ENCODE measurements around the gene STX12. TPM values are rescaled to one million over a fixed set of nuclear protein-coding genes. Genes with fewer than 3 reads are reported as not detected.

The STX12 gene
- total RNA-seq, 6 experiments from 2014 or later = 15.2 to 32.7 (median 19.5) TPM

DNA sequence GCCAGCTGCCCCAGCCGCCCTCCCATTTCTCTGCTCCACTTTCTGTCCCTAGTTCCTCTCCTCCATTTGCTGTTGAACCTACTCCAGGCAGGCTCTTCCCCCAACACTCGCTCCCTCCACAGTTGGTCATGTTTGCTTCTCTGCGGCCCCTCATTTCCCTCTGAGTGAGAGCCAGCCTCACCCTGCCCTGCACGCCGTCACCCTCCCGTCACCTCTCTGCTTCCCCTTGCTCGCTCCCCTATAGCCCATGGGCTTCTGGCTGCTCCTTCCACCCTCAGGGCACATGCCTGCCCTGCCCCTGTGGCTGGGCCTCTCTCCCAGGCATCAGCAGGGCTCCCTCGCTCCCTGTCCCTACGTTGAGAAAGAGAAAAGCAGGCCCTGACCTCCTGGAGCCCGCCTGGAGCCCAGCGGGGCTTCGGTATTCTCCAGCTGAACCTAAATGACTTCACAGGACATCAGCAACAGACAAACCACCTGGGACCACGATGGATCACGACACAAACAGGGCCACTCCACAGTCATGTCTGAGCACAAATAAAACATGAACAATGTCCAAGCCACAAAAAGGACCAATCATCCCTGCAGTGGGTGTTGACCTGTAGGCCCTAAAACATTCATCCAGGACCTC lies 86.0 kb downstream of the STX12 start:
- intact Hi-C loops (cut with DNase I) = loop anchor here in 1 of 2 donors (10.0 kb wide), 1 partner anchor 116 kb away; no protein-coding TSS in a partner anchor
- TF ChIP-seq, protein P1, sequence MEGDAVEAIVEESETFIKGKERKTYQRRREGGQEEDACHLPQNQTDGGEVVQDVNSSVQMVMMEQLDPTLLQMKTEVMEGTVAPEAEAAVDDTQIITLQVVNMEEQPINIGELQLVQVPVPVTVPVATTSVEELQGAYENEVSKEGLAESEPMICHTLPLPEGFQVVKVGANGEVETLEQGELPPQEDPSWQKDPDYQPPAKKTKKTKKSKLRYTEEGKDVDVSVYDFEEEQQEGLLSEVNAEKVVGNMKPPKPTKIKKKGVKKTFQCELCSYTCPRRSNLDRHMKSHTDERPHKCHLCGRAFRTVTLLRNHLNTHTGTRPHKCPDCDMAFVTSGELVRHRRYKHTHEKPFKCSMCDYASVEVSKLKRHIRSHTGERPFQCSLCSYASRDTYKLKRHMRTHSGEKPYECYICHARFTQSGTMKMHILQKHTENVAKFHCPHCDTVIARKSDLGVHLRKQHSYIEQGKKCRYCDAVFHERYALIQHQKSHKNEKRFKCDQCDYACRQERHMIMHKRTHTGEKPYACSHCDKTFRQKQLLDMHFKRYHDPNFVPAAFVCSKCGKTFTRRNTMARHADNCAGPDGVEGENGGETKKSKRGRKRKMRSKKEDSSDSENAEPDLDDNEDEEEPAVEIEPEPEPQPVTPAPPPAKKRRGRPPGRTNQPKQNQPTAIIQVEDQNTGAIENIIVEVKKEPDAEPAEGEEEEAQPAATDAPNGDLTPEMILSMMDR (IDR thresholded peaks at IDR 0.05) = no peak
- no peak for TF ChIP-seq POLR2A (IDR thresholded peaks at IDR 0.05)

DNA sequence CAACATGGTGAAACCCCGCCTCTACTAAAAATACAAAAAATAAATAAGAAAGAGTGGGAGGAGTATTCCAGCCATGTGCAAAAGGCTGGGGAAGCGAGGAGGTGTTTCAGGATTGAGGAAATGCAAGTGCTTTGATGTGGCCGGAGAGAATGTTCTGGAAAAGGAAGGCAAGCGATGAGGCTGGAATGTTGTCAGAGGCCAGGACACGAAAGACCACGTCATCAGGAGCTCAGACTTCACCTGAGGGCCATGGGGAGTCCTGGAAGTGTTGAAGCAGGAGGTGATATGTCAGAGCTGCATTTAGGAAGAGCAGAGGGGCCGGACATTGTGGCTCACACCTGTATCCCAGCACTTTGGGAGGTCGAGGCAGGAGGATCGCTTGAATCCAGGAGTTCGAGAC lies 88.4 kb downstream of the STX12 start:
- DNase-seq (peak in 1 of 3 donors; percentile 11), ATAC-seq (no peak)
- Histone ChIP-seq H3K4me1 (no peaks in the 10 kb centered on the region), H3K4me3 (no peak overlapping the region), H3K9me3 (no peaks in the 10 kb centered on the region), H3K36me3 (no peaks in the 10 kb centered on the region), H3K27me3 (no peaks in the 10 kb centered on the region), H3K27ac (no peak overlapping the region)
- intact Hi-C loops (cut with DNase I) = no loop called here
- WGBS (ENCODE audit: insufficient coverage, low coverage, low lambda C conversion rate, missing lambda C conversion rate) = 87% methylated on average over 9 of the region's 10 CpGs
- TF ChIP-seq, protein P1 (IDR thresholded peaks at IDR 0.05) = no peak
- no peak for TF ChIP-seq POLR2A (IDR thresholded peaks at IDR 0.05)

More for the DNA sequence above, 86.0 kb downstream of the STX12 start:
- DNase-seq (no peak), ATAC-seq (peak in 3 of 4 donors; percentile 14 to 33 (median 23))
- Histone ChIP-seq H3K9me3 (no peaks in the 10 kb centered on the region), H3K4me1 (no peaks in the 10 kb centered on the region), H3K4me3 (no peak overlapping the region), H3K27me3 (no peaks in the 10 kb centered on the region), H3K36me3 (no peaks in the 10 kb centered on the region), H3K27ac (no peak overlapping the region)
- 82% methylated on average over 7 of the region's 14 CpGs for WGBS (ENCODE audit: insufficient coverage, low coverage, low lambda C conversion rate, missing lambda C conversion rate)

DNA sequence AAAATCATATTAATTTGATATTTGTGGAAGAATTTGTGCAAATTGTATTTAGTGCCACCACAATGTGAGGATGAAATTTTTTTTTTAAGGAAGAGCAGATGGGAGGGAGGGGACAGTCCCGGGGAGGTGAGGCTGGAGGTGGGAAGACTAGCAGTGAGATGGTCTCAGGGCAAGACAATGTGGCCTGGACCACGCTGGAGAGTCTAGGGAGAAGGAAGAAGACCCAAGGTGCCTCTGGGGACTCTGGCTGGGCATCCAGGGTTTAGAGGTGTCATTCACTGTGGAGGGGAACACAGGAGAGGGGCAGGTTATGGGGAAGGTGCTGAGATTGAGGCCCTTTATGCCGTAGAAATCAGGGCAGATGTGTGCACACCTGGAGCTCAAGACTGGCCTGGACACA lies 89.0 kb downstream of the STX12 start:
- no peaks in the 10 kb centered on the region for H3K27me3 ChIP-seq
- WGBS (ENCODE audit: insufficient coverage, low coverage, low lambda C conversion rate, missing lambda C conversion rate) = 61% methylated on average over 2 of the region's 3 CpGs
- H3K4me3 ChIP-seq = no peak overlapping the region
- no peaks in the 10 kb centered on the region for H3K4me1 ChIP-seq
- TF ChIP-seq POLR2A (IDR thresholded peaks at IDR 0.05) = no peak
- TF ChIP-seq, protein P1 (IDR thresholded peaks at IDR 0.05) = no peak
- ATAC-seq (no peak), DNase-seq (peak in 1 of 3 donors; percentile 25)
- H3K36me3 ChIP-seq = no peaks in the 10 kb centered on the region
- no peaks in the 10 kb centered on the region for H3K9me3 ChIP-seq
- peak overlapping the region in 1 of 3 donors; percentile 33 for H3K27ac ChIP-seq
- intact Hi-C loops (cut with DNase I) = no loop called here

- no peaks in the 10 kb centered on the region for H3K4me1 ChIP-seq
- DNase-seq (peak in 1 of 3 donors; percentile 57), ATAC-seq (peak; percentile 65 to 72 (median 70))
- 39% methylated on average over 4 of the region's 9 CpGs for WGBS (ENCODE audit: insufficient coverage, low coverage, low lambda C conversion rate, missing lambda C conversion rate)
- H3K27ac ChIP-seq = peak overlapping the region in 2 of 3 donors; percentile 54 to 66
- H3K27me3 ChIP-seq = no peaks in the 10 kb centered on the region
- H3K4me3 ChIP-seq = no peak overlapping the region
- intact Hi-C loops (cut with DNase I) = no loop called here
- TF ChIP-seq POLR2A (IDR thresholded peaks at IDR 0.05) = peak; percentile 44
- TF ChIP-seq, protein P1 (IDR thresholded peaks at IDR 0.05) = no peak
- H3K36me3 ChIP-seq = no peaks in the 10 kb centered on the region
- H3K9me3 ChIP-seq = no peaks in the 10 kb centered on the region
Observed at GRCh38 chr1:27862671-27863537, 89.9 kb downstream of the STX12 start.
